ENCODE results near the gene RNF227. TPM values are rescaled to one million over a fixed set of nuclear protein-coding genes. Genes with fewer than 3 reads are reported as not detected.
"Not testable (repeated sequence)": the region's sequence is repeated elsewhere in the genome, so short reads cannot be mapped to it uniquely, and the experiment has no call there.

RNF227 gene
- total RNA-seq, 1 donor from 2014 or later, result 1.8 TPM

DNA sequence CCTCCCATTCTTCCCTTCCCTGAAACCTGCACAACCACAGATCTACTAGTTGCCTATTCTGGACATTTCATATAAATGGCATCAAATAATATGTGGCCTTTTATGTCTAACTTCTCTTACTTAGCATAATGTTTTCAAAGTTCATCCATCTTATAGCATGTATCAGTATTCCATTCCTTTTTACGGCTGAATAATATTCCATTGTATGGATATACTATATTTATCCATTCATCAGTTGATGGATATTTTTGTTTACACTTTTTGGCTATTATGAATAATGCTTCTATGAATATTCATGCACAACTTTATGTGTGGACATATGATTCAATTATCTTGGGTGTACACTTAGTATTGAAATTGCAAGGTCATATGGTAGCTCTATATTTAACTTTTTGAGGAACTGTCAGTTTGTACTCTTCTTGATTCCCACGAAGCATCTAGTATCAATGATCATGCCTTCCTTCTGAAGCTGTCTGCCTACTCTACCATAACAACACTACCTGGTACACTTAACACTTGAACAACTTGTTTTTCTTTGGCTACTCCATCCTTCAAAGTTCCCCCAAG is 40.2 kb downstream of the RNF227 start:
- Mint-ChIP-seq H3K4me3 (ENCODE audit: low read depth) (no peak overlapping the region), H3K27me3 (no peaks in the 10 kb centered on the region), H3K9me3 (ENCODE audit: low read depth) (no peaks in the 10 kb centered on the region), H3K4me1 (ENCODE audit: low read depth) (no peaks in the 10 kb centered on the region), H3K36me3 (ENCODE audit: insufficient read depth) (peaks cover 14% of the 10 kb centered on the region), H3K27ac (no peak overlapping the region)
- DNase-seq (ENCODE audit: low spot score, unreplicated experiment), result no peak
- TF ChIP-seq, protein P1, sequence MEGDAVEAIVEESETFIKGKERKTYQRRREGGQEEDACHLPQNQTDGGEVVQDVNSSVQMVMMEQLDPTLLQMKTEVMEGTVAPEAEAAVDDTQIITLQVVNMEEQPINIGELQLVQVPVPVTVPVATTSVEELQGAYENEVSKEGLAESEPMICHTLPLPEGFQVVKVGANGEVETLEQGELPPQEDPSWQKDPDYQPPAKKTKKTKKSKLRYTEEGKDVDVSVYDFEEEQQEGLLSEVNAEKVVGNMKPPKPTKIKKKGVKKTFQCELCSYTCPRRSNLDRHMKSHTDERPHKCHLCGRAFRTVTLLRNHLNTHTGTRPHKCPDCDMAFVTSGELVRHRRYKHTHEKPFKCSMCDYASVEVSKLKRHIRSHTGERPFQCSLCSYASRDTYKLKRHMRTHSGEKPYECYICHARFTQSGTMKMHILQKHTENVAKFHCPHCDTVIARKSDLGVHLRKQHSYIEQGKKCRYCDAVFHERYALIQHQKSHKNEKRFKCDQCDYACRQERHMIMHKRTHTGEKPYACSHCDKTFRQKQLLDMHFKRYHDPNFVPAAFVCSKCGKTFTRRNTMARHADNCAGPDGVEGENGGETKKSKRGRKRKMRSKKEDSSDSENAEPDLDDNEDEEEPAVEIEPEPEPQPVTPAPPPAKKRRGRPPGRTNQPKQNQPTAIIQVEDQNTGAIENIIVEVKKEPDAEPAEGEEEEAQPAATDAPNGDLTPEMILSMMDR (IDR thresholded peaks at IDR 0.05; ENCODE audit: unreplicated experiment), result no peak

DNA sequence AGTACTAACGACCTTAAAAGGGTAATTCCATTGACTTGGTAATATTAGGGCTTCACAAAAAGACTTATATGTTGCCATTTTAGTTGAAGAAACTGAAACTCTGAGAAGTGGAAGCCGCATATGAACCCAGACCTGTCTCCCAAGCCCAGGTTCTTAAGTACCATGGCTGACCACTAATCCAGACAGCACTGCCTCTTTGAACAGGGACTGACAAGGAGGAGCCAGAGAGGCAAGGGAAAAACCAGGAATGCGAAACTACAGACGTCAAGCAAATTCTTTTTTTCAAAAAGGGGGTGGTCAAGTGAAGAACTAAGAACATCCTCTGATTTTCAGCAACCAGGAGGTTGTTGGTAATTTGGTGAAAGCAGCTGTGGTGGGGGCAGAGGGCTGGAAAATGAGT is 43.0 kb downstream of the RNF227 start:
- DNase-seq (ENCODE audit: low spot score, unreplicated experiment), result no peak
- Mint-ChIP-seq H3K4me1 (ENCODE audit: low read depth) (no peaks in the 10 kb centered on the region), H3K9me3 (ENCODE audit: low read depth) (no peaks in the 10 kb centered on the region), H3K27me3 (no peaks in the 10 kb centered on the region), H3K4me3 (ENCODE audit: low read depth) (no peak overlapping the region), H3K27ac (no peak overlapping the region), H3K36me3 (ENCODE audit: insufficient read depth) (peaks cover 16% of the 10 kb centered on the region)
- TF ChIP-seq, protein P1 (IDR thresholded peaks at IDR 0.05; ENCODE audit: unreplicated experiment), result no peak

DNA sequence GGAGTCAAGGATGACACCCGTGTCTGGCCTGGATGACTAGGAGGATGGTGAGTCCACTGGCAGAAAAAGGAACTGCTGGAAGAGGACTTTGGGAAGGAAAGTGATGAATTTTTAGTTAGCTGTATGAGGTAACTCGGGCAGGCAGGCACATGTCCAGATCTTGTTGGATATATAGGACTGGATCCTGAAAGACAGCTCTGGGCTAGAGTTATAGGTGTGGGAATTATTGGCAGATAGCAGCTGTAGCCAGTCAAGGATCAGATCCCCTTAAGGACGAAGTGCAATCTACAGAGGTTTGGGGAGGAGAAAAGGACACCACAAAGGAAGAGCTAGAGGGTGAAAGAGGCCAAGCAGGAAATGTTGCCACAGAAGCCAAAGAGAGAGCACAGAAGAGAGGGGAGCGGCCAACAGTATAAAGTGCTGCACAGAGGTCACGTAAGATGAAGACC is 48.2 kb downstream of the RNF227 start:
- no peak for DNase-seq (ENCODE audit: low spot score, unreplicated experiment)
- TF ChIP-seq, protein P1 (IDR thresholded peaks at IDR 0.05; ENCODE audit: unreplicated experiment), result no peak
- Mint-ChIP-seq H3K27me3 (no peaks in the 10 kb centered on the region), H3K36me3 (ENCODE audit: insufficient read depth) (peaks cover 25% of the 10 kb centered on the region), H3K27ac (peak overlapping the region; percentile 81), H3K4me1 (ENCODE audit: low read depth) (peaks cover 9% of the 10 kb centered on the region), H3K9me3 (ENCODE audit: low read depth) (no peaks in the 10 kb centered on the region), H3K4me3 (ENCODE audit: low read depth) (no peak overlapping the region)

DNA sequence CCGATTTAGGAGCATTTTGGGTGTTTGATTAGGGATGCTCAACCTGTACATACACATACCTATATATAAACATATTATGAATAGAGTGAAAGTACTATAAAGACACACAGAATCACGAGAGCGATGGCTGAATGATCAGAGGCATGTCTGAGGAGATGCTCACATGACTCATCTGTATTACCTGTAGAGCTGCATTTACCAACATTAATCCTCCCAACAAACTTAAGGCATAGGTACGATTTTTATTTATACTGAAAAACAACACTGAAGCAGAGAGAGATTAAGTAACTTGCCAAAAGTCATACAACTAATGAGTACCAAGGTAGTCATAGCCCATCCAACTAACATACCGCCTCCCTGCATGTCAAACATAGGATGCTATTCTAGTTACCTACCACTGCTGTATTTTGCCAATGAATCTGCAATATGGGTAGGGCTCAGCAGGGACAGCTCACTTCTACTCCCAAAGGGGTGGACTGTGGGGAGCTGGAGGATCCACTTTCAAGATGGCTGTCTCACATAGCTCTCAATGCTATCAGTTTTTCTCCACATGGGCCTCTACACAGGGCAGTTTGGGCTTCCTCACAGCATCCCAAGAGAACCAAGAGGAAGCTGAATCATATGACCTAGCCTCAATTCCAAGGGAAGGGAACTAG is 51.0 kb downstream of the RNF227 start:
- H3K27me3 Mint-ChIP-seq, result no peaks in the 10 kb centered on the region
- H3K4me3 Mint-ChIP-seq (ENCODE audit: low read depth), result no peak overlapping the region
- TF ChIP-seq, protein P1 (IDR thresholded peaks at IDR 0.05; ENCODE audit: unreplicated experiment), result no peak
- H3K4me1 Mint-ChIP-seq (ENCODE audit: low read depth), result peaks cover 11% of the 10 kb centered on the region
- no peak for DNase-seq (ENCODE audit: low spot score, unreplicated experiment)
- peaks cover 32% of the 10 kb centered on the region for H3K36me3 Mint-ChIP-seq (ENCODE audit: insufficient read depth)
- no peaks in the 10 kb centered on the region for H3K9me3 Mint-ChIP-seq (ENCODE audit: low read depth)
- no peak overlapping the region for H3K27ac Mint-ChIP-seq

DNA sequence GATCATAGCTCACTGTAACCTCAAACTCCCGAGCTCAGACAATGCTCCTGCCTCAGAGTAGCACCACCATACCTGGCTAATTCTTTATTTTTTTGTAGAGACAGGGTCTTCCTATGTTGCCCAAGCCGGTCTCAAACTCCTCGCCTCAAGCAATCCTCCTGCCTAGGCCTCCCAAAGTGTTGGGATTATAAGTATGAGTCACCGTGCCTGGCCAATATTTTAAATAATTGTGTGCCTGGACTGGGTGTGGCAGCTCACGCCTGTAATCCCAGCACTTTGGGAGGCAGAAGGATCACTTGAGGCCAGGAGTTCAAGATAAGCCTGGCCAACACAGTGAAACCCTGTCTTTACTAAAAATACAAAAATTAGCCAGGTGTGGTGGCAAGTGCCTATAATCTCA is 51.7 kb downstream of the RNF227 start:
- H3K27me3 Mint-ChIP-seq; H3K4me3 Mint-ChIP-seq (ENCODE audit: low read depth); H3K27ac Mint-ChIP-seq; DNase-seq (ENCODE audit: low spot score, unreplicated experiment); H3K9me3 Mint-ChIP-seq (ENCODE audit: low read depth): not testable (repeated sequence)
- Mint-ChIP-seq H3K36me3 (ENCODE audit: insufficient read depth) (peaks cover 34% of the 10 kb centered on the region), H3K4me1 (ENCODE audit: low read depth) (peaks cover 11% of the 10 kb centered on the region)

Other genes starting within 250 kb of the RNF227 start
- gene TP53, start 228.8 kb downstream of the RNF227 start, total RNA-seq, result 106 and 121 TPM in 2 replicates
- gene WRAP53, start 227.8 kb downstream of the RNF227 start, total RNA-seq, result 26.4 and 28.0 TPM in 2 replicates
- 32.3 and 34.5 TPM in 2 replicates for gene EFNB3, start 211.1 kb downstream of the RNF227 start, total RNA-seq
- gene DNAH2, start 198.5 kb downstream of the RNF227 start, total RNA-seq, result 0.22 and 0.29 TPM in 2 replicates
- gene KDM6B, start 82.1 kb downstream of the RNF227 start, total RNA-seq, result 110 and 117 TPM in 2 replicates
- gene TMEM88, start 61.2 kb downstream of the RNF227 start, total RNA-seq, result 11.3 and 15.8 TPM in 2 replicates
- 63.4 and 70.0 TPM in 2 replicates for gene NAA38, start 58.7 kb downstream of the RNF227 start, total RNA-seq
- gene CYB5D1, start 58.3 kb downstream of the RNF227 start, total RNA-seq, result 16.3 and 18.2 TPM in 2 replicates
- gene CHD3, start 27.5 kb downstream of the RNF227 start, total RNA-seq, result 112 and 119 TPM in 2 replicates
- gene KCNAB3, start 13.6 kb upstream of the RNF227 start, total RNA-seq, result 6.0 and 6.4 TPM in 2 replicates
- 139 and 141 TPM in 2 replicates for gene TRAPPC1, start 15.7 kb upstream of the RNF227 start, total RNA-seq
- 47.7 and 51.6 TPM in 2 replicates for gene CNTROB, start 15.9 kb upstream of the RNF227 start, total RNA-seq
- not detected in 2 replicates for gene GUCY2D, start 86.3 kb upstream of the RNF227 start, total RNA-seq
- gene ALOX15B, start 122.8 kb upstream of the RNF227 start, total RNA-seq, result not detected in 2 replicates
- 0.41 and 0.60 TPM in 2 replicates for gene ALOX12B, start 171.4 kb upstream of the RNF227 start, total RNA-seq
- not detected in 2 replicates for gene ALOXE3, start 202.2 kb upstream of the RNF227 start, total RNA-seq
- gene HES7, start 207.8 kb upstream of the RNF227 start, total RNA-seq, result 0.47 TPM in 1 of 2 replicates, not detected in the other
- 37.2 and 40.8 TPM in 2 replicates for gene PER1, start 236.1 kb upstream of the RNF227 start, total RNA-seq
- 46.4 and 48.1 TPM in 2 replicates for gene VAMP2, start 246.7 kb upstream of the RNF227 start, total RNA-seq

Measured in progenitor cell of endocrine pancreas (in vitro differentiated cells).